ENCODE data around the gene ACAP2.
"Not testable (repeated sequence)": the region's sequence is repeated elsewhere in the genome, so short reads cannot be mapped to it uniquely, and the experiment has no call there.

ACAP2 gene

DNA sequence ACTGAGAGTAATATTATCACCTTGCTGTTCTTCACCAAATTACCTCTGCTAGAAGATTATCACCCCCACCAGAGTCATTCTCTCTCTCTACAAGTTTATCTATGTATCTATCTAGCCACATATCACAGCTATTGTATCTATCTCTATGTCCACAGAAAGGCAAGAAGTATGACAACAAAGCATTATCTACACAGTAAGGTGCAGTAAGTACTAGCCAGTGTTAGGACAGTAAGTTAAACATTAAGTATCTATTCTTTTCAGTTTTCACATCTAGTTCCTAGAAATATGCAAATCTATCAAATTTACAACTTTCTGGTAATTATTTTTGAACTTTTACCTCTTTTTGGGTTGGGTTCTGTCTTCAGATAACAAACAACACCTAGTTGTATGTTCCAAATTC is 145.4 kb downstream of the ACAP2 start:
- H3K4me3 ChIP-seq (ENCODE audit: low read depth, low read length): no peak overlapping the region
- DNase-seq (ENCODE audit: low read depth): no peak
- TF ChIP-seq, protein P1, sequence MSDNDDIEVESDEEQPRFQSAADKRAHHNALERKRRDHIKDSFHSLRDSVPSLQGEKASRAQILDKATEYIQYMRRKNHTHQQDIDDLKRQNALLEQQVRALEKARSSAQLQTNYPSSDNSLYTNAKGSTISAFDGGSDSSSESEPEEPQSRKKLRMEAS (IDR thresholded peaks at IDR 0.05; ENCODE audit: low read depth, low read length): no peak
- TF ChIP-seq POLR2A (IDR thresholded peaks at IDR 0.05; ENCODE audit: extremely low read depth, insufficient read length) (no peak), MYC (IDR thresholded peaks at IDR 0.05; ENCODE audit: low read depth, low read length) (no peak), CTCF (IDR thresholded peaks at IDR 0.05; ENCODE audit: low read depth, low read length) (no peak)

- DNase-seq (ENCODE audit: low read depth): no peak
- TF ChIP-seq POLR2A (IDR thresholded peaks at IDR 0.05; ENCODE audit: extremely low read depth, insufficient read length) (no peak), MYC (IDR thresholded peaks at IDR 0.05; ENCODE audit: low read depth, low read length) (no peak), CTCF (IDR thresholded peaks at IDR 0.05; ENCODE audit: low read depth, low read length) (no peak)
- TF ChIP-seq, protein P1 (IDR thresholded peaks at IDR 0.05; ENCODE audit: low read depth, low read length): no peak
- H3K4me3 ChIP-seq (ENCODE audit: low read depth, low read length): no peak overlapping the region
Measured at GRCh38 chr3:195296662-195297061, 146.2 kb downstream of the ACAP2 start.

GRCh38 chr3:195291121-195291520 is 151.7 kb downstream of the ACAP2 start:
- no peak overlapping the region for H3K4me3 ChIP-seq (ENCODE audit: low read depth, low read length)
- TF ChIP-seq, protein P1 (IDR thresholded peaks at IDR 0.05; ENCODE audit: low read depth, low read length): no peak
- TF ChIP-seq CTCF (IDR thresholded peaks at IDR 0.05; ENCODE audit: low read depth, low read length) (no peak), MYC (IDR thresholded peaks at IDR 0.05; ENCODE audit: low read depth, low read length) (no peak), POLR2A (IDR thresholded peaks at IDR 0.05; ENCODE audit: extremely low read depth, insufficient read length) (no peak)
- no peak for DNase-seq (ENCODE audit: low read depth)

- not testable (repeated sequence) for DNase-seq (ENCODE audit: low read depth); H3K4me3 ChIP-seq (ENCODE audit: low read depth, low read length)
Measured at GRCh38 chr3:195290643-195291042, 152.2 kb downstream of the ACAP2 start.

DNA sequence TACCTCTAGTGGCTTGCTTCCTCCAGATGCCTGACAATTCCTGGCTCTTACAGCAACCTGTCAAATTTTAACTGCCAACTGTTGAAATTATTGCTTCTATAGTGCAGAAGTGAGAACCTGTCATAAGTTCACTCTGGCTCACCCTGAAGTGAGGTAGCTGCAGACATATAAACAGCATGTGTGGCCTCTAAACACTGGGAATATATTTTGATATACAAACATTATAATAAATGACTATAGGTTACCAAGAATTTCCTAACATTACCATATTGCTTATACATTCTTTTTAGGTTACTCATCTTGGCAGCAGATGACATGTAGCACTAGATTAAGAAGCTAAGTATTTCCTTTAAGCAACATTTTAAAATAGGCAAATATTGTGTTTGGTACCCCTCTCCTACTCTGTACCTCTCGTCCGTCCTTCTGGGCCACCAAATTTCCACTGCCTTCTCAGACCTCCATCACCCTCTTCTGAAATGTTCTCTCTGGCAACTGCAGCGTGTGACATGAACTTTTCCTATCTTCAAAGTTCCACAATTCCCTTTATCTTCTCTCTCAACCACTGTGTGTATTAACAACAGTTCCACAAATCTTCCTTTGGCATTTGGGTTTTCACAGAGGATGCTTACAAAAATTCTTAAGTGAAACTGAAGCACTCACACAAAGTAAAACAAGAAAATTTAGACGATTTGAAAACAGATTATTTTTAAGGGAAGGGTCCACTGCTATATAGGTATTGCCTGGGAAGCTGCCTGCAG is 156.5 kb downstream of the ACAP2 start:
- H3K4me3 ChIP-seq (ENCODE audit: low read depth, low read length): no peak overlapping the region
- TF ChIP-seq CTCF (IDR thresholded peaks at IDR 0.05; ENCODE audit: low read depth, low read length) (no peak), POLR2A (IDR thresholded peaks at IDR 0.05; ENCODE audit: extremely low read depth, insufficient read length) (no peak), MYC (IDR thresholded peaks at IDR 0.05; ENCODE audit: low read depth, low read length) (no peak)
- TF ChIP-seq, protein P1 (IDR thresholded peaks at IDR 0.05; ENCODE audit: low read depth, low read length): no peak
- DNase-seq (ENCODE audit: low read depth): no peak

GRCh38 chr3:195285372-195285771 is 157.4 kb downstream of the ACAP2 start:
- TF ChIP-seq POLR2A (IDR thresholded peaks at IDR 0.05; ENCODE audit: extremely low read depth, insufficient read length): no peak
- TF ChIP-seq, protein P1 (IDR thresholded peaks at IDR 0.05; ENCODE audit: low read depth, low read length): no peak
- TF ChIP-seq MYC (IDR thresholded peaks at IDR 0.05; ENCODE audit: low read depth, low read length): no peak
- no peak for TF ChIP-seq CTCF (IDR thresholded peaks at IDR 0.05; ENCODE audit: low read depth, low read length)
- DNase-seq (ENCODE audit: low read depth): no peak
- H3K4me3 ChIP-seq (ENCODE audit: low read depth, low read length): no peak overlapping the region

All from NB4 (cell line).